ENCODE measurements around the gene HTR3D.
"Not testable (repeated sequence)": the region's sequence is repeated elsewhere in the genome, so short reads cannot be mapped to it uniquely, and the experiment has no call there.

Gene HTR3D

GRCh38 chr3:184068344-184068743, 36.8 kb downstream of the HTR3D start:
- DNase-seq, result no peak

GRCh38 chr3:184071142-184071541, 39.6 kb downstream of the HTR3D start:
- not testable (repeated sequence) for DNase-seq

- no peak for DNase-seq
Observed at GRCh38 chr3:184073621-184074020, 42.1 kb downstream of the HTR3D start.

- no peak for DNase-seq
Observed at GRCh38 chr3:184075901-184076300, 44.4 kb downstream of the HTR3D start.

- no peak for DNase-seq
Observed at GRCh38 chr3:184077881-184078280, 46.3 kb downstream of the HTR3D start.

GRCh38 chr3:184078851-184079250, 47.3 kb downstream of the HTR3D start:
- DNase-seq, result no peak

- DNase-seq, result no peak
Observed at GRCh38 chr3:184081116-184081830, 49.7 kb downstream of the HTR3D start.

GRCh38 chr3:184082034-184082433, 50.5 kb downstream of the HTR3D start:
- DNase-seq, result no peak

- no peak for DNase-seq
Observed at GRCh38 chr3:184082465-184082864, 50.9 kb downstream of the HTR3D start.

GRCh38 chr3:184085389-184085852, 53.9 kb downstream of the HTR3D start:
- DNase-seq, result no peak

Measured in effector CD4-positive, alpha-beta T cell (primary cell).